ENCODE data around the gene NEU1. TPM values are rescaled to one million over a fixed set of nuclear protein-coding genes. Genes with fewer than 3 reads are reported as not detected.

Gene NEU1
- total RNA-seq, 3 donors from 2014 or later (not counting 1 experiment from before 2014, with no cell fraction given) = 36.1 to 69.6 (median 51.5) TPM

DNA sequence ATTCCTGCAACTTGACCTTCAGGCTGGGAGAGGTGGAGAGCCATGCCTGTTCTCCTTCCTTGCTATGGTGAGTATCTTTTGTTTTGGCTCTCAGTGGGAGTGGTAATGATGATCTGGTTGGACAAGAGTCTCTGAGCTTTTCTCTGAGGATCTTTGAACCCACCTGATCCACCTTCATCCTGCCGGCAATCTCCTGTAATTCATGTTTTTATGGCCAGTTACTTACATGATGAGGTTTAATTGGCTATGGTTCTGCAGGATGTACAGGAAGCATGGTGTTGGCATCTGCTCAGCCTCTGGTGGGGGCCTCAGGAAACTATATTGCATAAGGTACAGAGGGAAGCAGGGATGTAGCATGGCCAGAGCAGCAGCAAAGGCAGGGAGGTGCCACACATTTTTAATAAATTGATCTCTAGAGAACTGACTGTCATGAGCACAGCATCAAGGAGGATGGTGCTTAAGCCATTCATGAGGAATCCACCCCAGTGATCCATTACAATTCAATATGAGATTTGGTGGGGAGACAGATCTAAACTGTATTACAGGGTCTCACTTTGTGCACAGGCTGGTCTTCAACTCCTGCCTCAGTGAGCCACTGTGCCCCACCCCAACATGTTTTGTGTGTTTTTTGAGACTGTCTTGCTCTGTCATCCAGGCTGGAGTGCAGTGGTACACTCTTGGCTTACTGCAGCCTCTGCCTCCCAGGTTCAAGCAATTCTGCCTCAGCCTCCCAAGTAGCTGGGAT is 25.1 kb downstream of the NEU1 start:
- peak overlapping the region; percentile 94 to 96 for H3K27ac Mint-ChIP-seq
- Histone ChIP-seq H3K27ac (ENCODE audit: low read length) (peak overlapping the region; percentile 98), H3K9me3 (ENCODE audit: control insufficient read depth, insufficient read depth, low read length) (no peaks in the 10 kb centered on the region), H3K4me1 (ENCODE audit: control insufficient read depth, insufficient read depth, low read length) (peaks cover 51% of the 10 kb centered on the region), H3K36me3 (ENCODE audit: control insufficient read depth, insufficient read depth, low read length) (peaks cover 34% of the 10 kb centered on the region), H3K4me3 (ENCODE audit: low read length) (no peak overlapping the region), H3K27me3 (ENCODE audit: control insufficient read depth, insufficient read depth, low read length) (no peaks in the 10 kb centered on the region)
- peaks cover 34 to 35% of the 10 kb centered on the region in 2 donors for H3K4me1 Mint-ChIP-seq
- no peaks in the 10 kb centered on the region for H3K27me3 Mint-ChIP-seq (ENCODE audit: low read depth in 2 of 2)
- no CpG with 5 or more reads among the region's 1 CpG for WGBS (ENCODE audit: insufficient coverage)
- DNase-seq (peak in 1 of 2 donors; percentile 24), ATAC-seq (no peak)
- intact Hi-C loops (cut with micrococcal nuclease) = no loop called here
- H3K4me3 Mint-ChIP-seq = peak overlapping the region; percentile 88
- TF ChIP-seq, protein P1, sequence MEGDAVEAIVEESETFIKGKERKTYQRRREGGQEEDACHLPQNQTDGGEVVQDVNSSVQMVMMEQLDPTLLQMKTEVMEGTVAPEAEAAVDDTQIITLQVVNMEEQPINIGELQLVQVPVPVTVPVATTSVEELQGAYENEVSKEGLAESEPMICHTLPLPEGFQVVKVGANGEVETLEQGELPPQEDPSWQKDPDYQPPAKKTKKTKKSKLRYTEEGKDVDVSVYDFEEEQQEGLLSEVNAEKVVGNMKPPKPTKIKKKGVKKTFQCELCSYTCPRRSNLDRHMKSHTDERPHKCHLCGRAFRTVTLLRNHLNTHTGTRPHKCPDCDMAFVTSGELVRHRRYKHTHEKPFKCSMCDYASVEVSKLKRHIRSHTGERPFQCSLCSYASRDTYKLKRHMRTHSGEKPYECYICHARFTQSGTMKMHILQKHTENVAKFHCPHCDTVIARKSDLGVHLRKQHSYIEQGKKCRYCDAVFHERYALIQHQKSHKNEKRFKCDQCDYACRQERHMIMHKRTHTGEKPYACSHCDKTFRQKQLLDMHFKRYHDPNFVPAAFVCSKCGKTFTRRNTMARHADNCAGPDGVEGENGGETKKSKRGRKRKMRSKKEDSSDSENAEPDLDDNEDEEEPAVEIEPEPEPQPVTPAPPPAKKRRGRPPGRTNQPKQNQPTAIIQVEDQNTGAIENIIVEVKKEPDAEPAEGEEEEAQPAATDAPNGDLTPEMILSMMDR (IDR thresholded peaks at IDR 0.05) = no peak
- H3K9me3 Mint-ChIP-seq = no peaks in the 10 kb centered on the region
- peaks cover 6% of the 10 kb centered on the region for H3K36me3 Mint-ChIP-seq

DNA sequence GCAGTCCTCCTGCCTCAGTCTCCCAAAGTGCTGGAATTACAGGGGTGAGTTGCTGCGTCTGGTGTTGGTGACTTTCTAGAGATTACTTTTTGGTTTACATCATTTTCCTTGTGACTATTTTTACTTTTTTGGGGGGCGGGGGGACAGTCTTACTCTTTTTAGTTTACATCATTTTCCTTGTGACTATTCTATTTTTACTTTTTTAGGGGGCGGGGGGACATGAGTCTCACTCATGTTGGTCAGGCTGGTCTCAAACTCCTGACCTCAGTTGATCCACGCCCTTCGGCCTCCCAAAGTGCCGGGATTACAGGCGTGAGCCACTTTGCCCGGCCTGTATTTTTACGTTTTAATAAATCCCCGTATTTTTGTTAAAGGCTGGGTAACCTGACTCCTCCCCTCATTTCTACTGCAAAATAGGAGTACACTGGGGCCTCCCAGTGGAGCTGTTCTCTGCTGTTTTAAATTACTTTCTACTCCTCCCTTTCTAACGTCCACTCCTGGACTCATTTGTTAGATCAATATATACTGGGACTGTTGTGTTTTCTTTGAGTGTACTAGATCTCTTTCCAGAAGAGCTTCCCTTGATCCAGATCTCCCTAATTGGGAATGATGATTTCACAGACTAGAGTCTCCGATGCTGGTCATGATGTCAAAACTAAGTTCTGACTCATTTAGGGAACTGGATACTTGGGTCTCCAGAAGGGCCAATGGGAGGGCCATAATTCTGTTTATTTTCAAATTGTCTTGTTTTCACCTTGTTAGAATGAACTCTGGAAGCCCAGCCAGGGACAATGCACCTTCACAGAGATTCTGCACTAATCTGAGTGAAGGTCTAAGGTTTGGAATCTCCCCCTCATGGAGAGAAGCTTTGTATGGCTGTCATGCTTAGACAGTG is 25.9 kb downstream of the NEU1 start:
- H3K36me3 ChIP-seq (ENCODE audit: control insufficient read depth, insufficient read depth, low read length) = peaks cover 34% of the 10 kb centered on the region
- Mint-ChIP-seq H3K27ac (peak overlapping the region; percentile 94 to 96), H3K9me3 (no peaks in the 10 kb centered on the region), H3K27me3 (ENCODE audit: low read depth in 2 of 2) (no peaks in the 10 kb centered on the region), H3K36me3 (peaks cover 6% of the 10 kb centered on the region), H3K4me1 (peaks cover 34 to 35% of the 10 kb centered on the region in 2 donors), H3K4me3 (peak overlapping the region; percentile 88)
- whole genome bisulfite sequencing (ENCODE audit: insufficient coverage) = 47% methylated on average over 10 of the region's 12 CpGs
- TF ChIP-seq, protein P1 (IDR thresholded peaks at IDR 0.05) = no peak
- intact Hi-C loops (cut with micrococcal nuclease) = no loop called here
- DNase-seq (peak in 1 of 2 donors; percentile 62), ATAC-seq (no peak)
- peak overlapping the region; percentile 98 for H3K27ac ChIP-seq (ENCODE audit: low read length)
- H3K9me3 ChIP-seq (ENCODE audit: control insufficient read depth, insufficient read depth, low read length) = no peaks in the 10 kb centered on the region
- H3K27me3 ChIP-seq (ENCODE audit: control insufficient read depth, insufficient read depth, low read length) = no peaks in the 10 kb centered on the region
- peaks cover 51% of the 10 kb centered on the region for H3K4me1 ChIP-seq (ENCODE audit: control insufficient read depth, insufficient read depth, low read length)
- no peak overlapping the region for H3K4me3 ChIP-seq (ENCODE audit: low read length)

DNA sequence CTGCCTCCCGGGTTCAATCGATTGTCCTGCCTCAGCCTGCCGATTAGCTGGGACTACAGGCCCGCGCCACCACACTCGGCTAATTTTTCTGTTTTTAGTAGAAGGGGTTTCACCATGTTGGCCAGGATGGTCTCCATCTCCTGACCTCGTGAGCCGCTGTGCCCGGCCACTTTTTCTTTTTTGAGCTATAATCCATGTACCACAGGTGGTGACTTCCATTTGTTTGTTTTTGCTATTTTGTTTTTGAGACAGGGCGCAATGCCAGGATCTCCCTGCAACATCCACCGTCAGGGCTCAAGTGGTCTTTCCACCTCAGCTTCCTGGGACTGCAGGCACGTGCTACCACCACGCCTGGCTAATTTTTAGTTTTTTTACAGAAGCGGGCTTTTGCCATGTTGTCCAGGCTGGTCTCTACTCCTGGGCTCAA is 26.6 kb downstream of the NEU1 start:
- Mint-ChIP-seq H3K9me3 (no peaks in the 10 kb centered on the region), H3K27ac (peak overlapping the region; percentile 94 to 96), H3K4me3 (peak overlapping the region; percentile 88), H3K36me3 (peaks cover 6% of the 10 kb centered on the region), H3K27me3 (ENCODE audit: low read depth in 2 of 2) (no peaks in the 10 kb centered on the region), H3K4me1 (peaks cover 34 to 35% of the 10 kb centered on the region in 2 donors)
- TF ChIP-seq, protein P1 (IDR thresholded peaks at IDR 0.05) = no peak
- Histone ChIP-seq H3K4me3 (ENCODE audit: low read length) (peak overlapping the region; percentile 97), H3K36me3 (ENCODE audit: control insufficient read depth, insufficient read depth, low read length) (peaks cover 34% of the 10 kb centered on the region), H3K9me3 (ENCODE audit: control insufficient read depth, insufficient read depth, low read length) (no peaks in the 10 kb centered on the region), H3K4me1 (ENCODE audit: control insufficient read depth, insufficient read depth, low read length) (peaks cover 55% of the 10 kb centered on the region), H3K27me3 (ENCODE audit: control insufficient read depth, insufficient read depth, low read length) (no peaks in the 10 kb centered on the region), H3K27ac (ENCODE audit: low read length) (peak overlapping the region; percentile 98)
- ATAC-seq = no peak
- 29% methylated on average over 14 of the region's 14 CpGs for WGBS (ENCODE audit: insufficient coverage)
- DNase-seq = peak in 1 of 2 donors; percentile 34
- intact Hi-C loops (cut with micrococcal nuclease) = no loop called here
